SK-N-SH (cell line): Measurements from ENCODE around the gene NME3. TPM values are rescaled to one million over a fixed set of nuclear protein-coding genes. Genes with fewer than 3 reads are reported as not detected.

ENCODE experiments used
- CTCF ChIA-PET: fragments of 300-600, 350-600 bp; formaldehyde crosslinking; extraction: SDS; loops from one replicate; lab custom pipeline; 2021; lab: Yijun Ruan, JAX
- POLR2A ChIA-PET: fragments of 350-600 bp; sonication (Branson Sonifier 250); formaldehyde crosslinking; extraction: SDS; loops from one replicate; lab custom pipeline; 2020; ENCODE audit warnings: antibody characterized with exemption, inconsistent platforms; lab: Yijun Ruan, JAX
- DNase-seq: peaks from one replicate; pipeline ENCODE4 v3.0.0; 2012
- H2AFZ ChIP-seq: fragments of 200-600 bp; sonication (generic); 2 replicates; pipeline ENCODE4 v1.8.1; 2016; ENCODE audit warnings: antibody characterized with exemption, mild to moderate bottlenecking, low read depth
- H3F3A ChIP-seq: fragments of 200-600 bp; sonication (generic); replicated peaks from 2 replicates; pipeline ENCODE3; 2016; ENCODE audit warnings: antibody characterized with exemption, mild to moderate bottlenecking; ENCODE audit not compliant: insufficient read depth
- H3K27ac ChIP-seq, 2 experiments: fragments of 200-500 bp in 1 of 2; fragments of 200-600 bp in 1 of 2; sonication (Bioruptor generic) in 1 of 2; sonication (generic), shearing (Covaris generic) in 1 of 2; 2 replicates each; pipeline versions ENCODE4 v1.5.1 to v1.6.1; 2014 to 2016; ENCODE audit warnings: low read depth in 2 of 2, inconsistent platforms in 1 of 2, low read length in 1 of 2, mild to moderate bottlenecking in 1 of 2, mixed read lengths in 1 of 2
- H3K27me3 ChIP-seq: fragments of 200-600 bp; sonication (generic), shearing (Covaris generic); 2 replicates; pipeline ENCODE4 v1.6.1; 2016; ENCODE audit warnings: mixed run types; ENCODE audit not compliant: insufficient read depth
- H3K36me3 ChIP-seq, 2 experiments: fragments of 200-500 bp in 1 of 2; fragments of 200-600 bp in 1 of 2; sonication (Bioruptor generic) in 1 of 2; sonication (generic) in 1 of 2; replicated peaks in 1 of 2; 2 replicates each; pipeline versions ENCODE3 to v1.5.1; 2014 to 2016; ENCODE audit warnings: low read length in 1 of 2, mild to moderate bottlenecking in 1 of 2; ENCODE audit not compliant: insufficient read depth in 2 of 2, control insufficient read depth in 1 of 2
- H3K4me1 ChIP-seq, 2 experiments: fragments of 200-500 bp in 1 of 2; fragments of 200-600 bp in 1 of 2; sonication (Bioruptor generic) in 1 of 2; sonication (generic), shearing (Covaris generic) in 1 of 2; 2 replicates each; pipeline versions ENCODE4 v1.5.1 to v1.6.1; 2014 to 2016; ENCODE audit warnings: low read depth in 1 of 2, low read length in 1 of 2, mixed run types in 1 of 2; ENCODE audit not compliant: insufficient read depth in 2 of 2, control insufficient read depth in 1 of 2
- H3K4me2 ChIP-seq: fragments of 200-600 bp; sonication (generic), shearing (Covaris generic); 2 replicates; pipeline ENCODE4 v1.6.1; 2017; ENCODE audit warnings: mixed run types
- H3K4me3 ChIP-seq, 2 experiments: fragments of 200-500 bp in 1 of 2; fragments of 200-600 bp in 1 of 2; sonication (Bioruptor generic) in 1 of 2; sonication (generic), shearing (Covaris generic) in 1 of 2; 2 replicates each; pipeline versions ENCODE4 v1.5.1 to v1.8.1; 2014 to 2016; ENCODE audit warnings: low read depth in 2 of 2, inconsistent platforms in 1 of 2, low read length in 1 of 2, mild to moderate bottlenecking in 1 of 2, mixed read lengths in 1 of 2, moderate library complexity in 1 of 2
- H3K79me2 ChIP-seq: fragments of 200-600 bp; sonication (generic); 2 replicates; pipeline ENCODE4 v1.8.1; 2017; ENCODE audit warnings: mild to moderate bottlenecking; ENCODE audit not compliant: insufficient read depth
- H3K9ac ChIP-seq: fragments of 200-600 bp; sonication (generic); 2 replicates; pipeline ENCODE4 v1.6.1; 2017; ENCODE audit warnings: mixed run types
- H3K9me2 ChIP-seq: fragments of 200-600 bp; sonication (generic); 2 replicates; pipeline ENCODE4 v1.6.1; 2017; ENCODE audit warnings: mixed run types
- H3K9me3 ChIP-seq: fragments of 200-600 bp; sonication (generic); 2 replicates; pipeline ENCODE4 v1.6.1; 2017; ENCODE audit warnings: mixed run types, mild to moderate bottlenecking, moderate library complexity
- H4K20me1 ChIP-seq: fragments of 200-600 bp; sonication (generic); 2 replicates; pipeline ENCODE4 v1.6.1; 2017; ENCODE audit warnings: mild to moderate bottlenecking, mixed run types; ENCODE audit not compliant: insufficient read depth
- CHD2 ChIP-seq: fragments of 150-350 bp; IDR thresholded peaks from 2 replicates; pipeline ENCODE4 v1.6.1; 2018; ENCODE audit warnings: low read length; ENCODE audit not compliant: partially characterized antibody
- EP300 ChIP-seq, 2 experiments: IDR thresholded peaks; 2 replicates each; pipeline versions ENCODE4 v1.4.0 to v1.6.1; 2012; ENCODE audit warnings: borderline replicate concordance in 1 of 2, low read depth in 1 of 2, low read length in 1 of 2
- EZH2phosphoT487 ChIP-seq: fragments of 200-600 bp; sonication (generic); IDR thresholded peaks from 2 replicates; pipeline ENCODE4 v1.6.1; 2017; ENCODE audit warnings: low read depth, mixed run types, mild to moderate bottlenecking, antibody characterized with exemption, moderate library complexity, borderline replicate concordance
- FOSL2 ChIP-seq: IDR thresholded peaks from 2 replicates; pipeline ENCODE4 v1.4.0; 2012; ENCODE audit warnings: low read depth, mild to moderate bottlenecking, moderate library complexity, borderline replicate concordance
- FOXJ3 ChIP-seq: sonication (generic); formaldehyde crosslinking; IDR thresholded peaks from 2 replicates; pipeline ENCODE4 v1.5.1; 2020; ENCODE audit warnings: mild to moderate bottlenecking, missing genetic modification reagents
- FOXM1 ChIP-seq: IDR thresholded peaks from 2 replicates; pipeline ENCODE4 v1.4.0; 2012; ENCODE audit warnings: low read depth, mild to moderate bottlenecking
- GABPA ChIP-seq: IDR thresholded peaks from 2 replicates; pipeline ENCODE4 v1.4.0; 2012; ENCODE audit warnings: low read depth, mild to moderate bottlenecking
- IRF3 ChIP-seq: fragments of 150-350 bp; IDR thresholded peaks from 2 replicates; pipeline ENCODE4 v1.6.1; 2016; ENCODE audit warnings: mild to moderate bottlenecking, low read depth, low read length
- JUND ChIP-seq: IDR thresholded peaks from 2 replicates; pipeline ENCODE4 v1.4.0; 2012
- MXI1 ChIP-seq: IDR thresholded peaks from 2 replicates; pipeline ENCODE4 v1.6.1; 2012; ENCODE audit warnings: mild to moderate bottlenecking, low read depth, low read length, improper control_type of control experiment
- NFIC ChIP-seq: IDR thresholded peaks from 2 replicates; pipeline ENCODE4 v1.4.0; 2012; ENCODE audit warnings: borderline replicate concordance
- POLR2AphosphoS5 ChIP-seq: IDR thresholded peaks from 2 replicates; pipeline ENCODE4 v1.6.1; 2012; ENCODE audit warnings: low read depth, low read length
- REST ChIP-seq: IDR thresholded peaks from 2 replicates; pipeline ENCODE4 v1.6.1; 2012; ENCODE audit warnings: mild to moderate bottlenecking, low read depth, low read length, moderate library complexity
- RXRA ChIP-seq: IDR thresholded peaks from 2 replicates; pipeline ENCODE4 v1.4.0; 2012; ENCODE audit warnings: low read depth, mild to moderate bottlenecking, borderline replicate concordance
- SIN3A ChIP-seq: IDR thresholded peaks from 2 replicates; pipeline ENCODE4 v1.6.1; 2012; ENCODE audit warnings: low read depth, mild to moderate bottlenecking, low read length, moderate library complexity, borderline replicate concordance
- TAF1 ChIP-seq: IDR thresholded peaks from 2 replicates; pipeline ENCODE4 v1.6.1; 2012; ENCODE audit warnings: low read depth, mild to moderate bottlenecking, low read length, moderate library complexity, borderline replicate concordance
- TCF12 ChIP-seq: IDR thresholded peaks from 2 replicates; pipeline ENCODE4 v1.4.0; 2012
- USF2 ChIP-seq: fragments of 150-350 bp; IDR thresholded peaks from 2 replicates; pipeline ENCODE4 v1.6.1; 2017; ENCODE audit warnings: antibody characterized with exemption, low read length, low read depth, borderline replicate concordance
- YY1 ChIP-seq: IDR thresholded peaks from 2 replicates; pipeline ENCODE4 v1.4.0; 2012; ENCODE audit warnings: low read depth, mild to moderate bottlenecking
- ZBTB33 ChIP-seq: IDR thresholded peaks from 2 replicates; pipeline ENCODE4 v1.4.0; 2012; ENCODE audit warnings: low read depth, borderline replicate concordance
- WGBS: methylation state at CpG from one replicate; pipeline ENCODE4 v1.1.6; 2017; ENCODE audit warnings: low lambda C conversion rate; 5-methylcytosine and 5-hydroxymethylcytosine counted together
- polyA plus RNA-seq, 3 experiments: library from polyadenylated mRNA; depleted of rRNA; stranded (reverse); fragments of >200 nt; gene quantifications; 2 replicates each; pipeline ENCODE4 v1.2.3, GENCODE V29; 2012

NME3 gene
- polyA plus RNA-seq, 1 of the 3 experiments (the other 2 are of a cell fraction): 77.2 TPM

- TF ChIP-seq REST (no peak), JUND (no peak), TCF12 (no peak)
These were observed 47.0 kb upstream of the NME3 start (continued) for GRCh38 chr16:1818204-1818872.

GRCh38 chr16:1817716-1818115 lies 46.4 kb upstream of the NME3 start:
- Histone ChIP-seq H3K36me3 (peaks cover 0 to 18% of the 10 kb centered on the region in 2 experiments), H3K9ac (no peak overlapping the region), H3K4me2 (no peak overlapping the region), H3K9me3 (no peaks in the 10 kb centered on the region), H4K20me1 (no peaks in the 10 kb centered on the region), H3K79me2 (no peaks in the 10 kb centered on the region), H3K27me3 (no peaks in the 10 kb centered on the region), H2AFZ (no peak overlapping the region), H3K4me1 (no peaks in the 10 kb centered on the region), H3K4me3 (no peak overlapping the region), H3K27ac (no peak overlapping the region), H3K9me2 (no peaks in the 10 kb centered on the region), H3F3A (peaks cover 7% of the 10 kb centered on the region)
- ChIA-PET CTCF (no interaction called here), POLR2A (no interaction called here)
- 98% methylated on average over 12 of the region's 17 CpGs for WGBS
- DNase-seq: no peak
- TF ChIP-seq RXRA (no peak), FOXM1 (no peak), EZH2phosphoT487 (no peak), MXI1 (no peak), YY1 (no peak), EP300 (IDR thresholded peaks at IDR 0.05; ENCODE audit: borderline replicate concordance in 1 of 2, low read depth in 1 of 2, low read length in 1 of 2) (no peak), ZBTB33 (no peak), TAF1 (no peak), FOSL2 (no peak), USF2 (no peak), SIN3A (no peak), IRF3 (no peak), REST (no peak), CHD2 (no peak), NFIC (no peak), POLR2AphosphoS5 (no peak), GABPA (no peak), JUND (no peak), FOXJ3 (no peak)
